ENCODE data around the gene LCN1. TPM values are rescaled to one million over a fixed set of nuclear protein-coding genes. Genes with fewer than 3 reads are reported as not detected.

LCN1 gene
- total and polyA plus RNA-seq, 2 of the 4 experiments (the other 2 are of a cell fraction): not detected

- no peak for TF ChIP-seq RFX5 (IDR thresholded peaks at IDR 0.05; ENCODE audit: low read depth, low read length)
- no peak for TF ChIP-seq MAZ (IDR thresholded peaks at IDR 0.05; ENCODE audit: borderline replicate concordance, low read depth, low read length)
- TF ChIP-seq CEBPB (IDR thresholded peaks at IDR 0.05; ENCODE audit: low read depth, low read length): no peak
- no peak for TF ChIP-seq USF2 (IDR thresholded peaks at IDR 0.05; ENCODE audit: low read depth, low read length)
- no peak for TF ChIP-seq CHD1 (IDR thresholded peaks at IDR 0.05; ENCODE audit: low read depth, low read length)
- no peak for TF ChIP-seq FOS (IDR thresholded peaks at IDR 0.05; ENCODE audit: low read depth, low read length)
- TF ChIP-seq MAFK (IDR thresholded peaks at IDR 0.05; ENCODE audit: low read depth, low read length): no peak
- TF ChIP-seq RCOR1 (IDR thresholded peaks at IDR 0.05; ENCODE audit: insufficient replicate concordance, low read length): no peak
- no peak for TF ChIP-seq SMC3 (IDR thresholded peaks at IDR 0.05; ENCODE audit: low read depth, low read length)
- no peak for TF ChIP-seq CTCF (conservative IDR thresholded peaks at IDR 0.05; ENCODE audit: low read depth, low read length)
- intact Hi-C loops (cut with micrococcal nuclease) (no loop called here), dilution Hi-C loops (cut with HindIII; ENCODE audit: low sequenced_read_pairs, unreplicated experiment) (no loop called here), in situ Hi-C loops (cut with MboI; ENCODE audit: low sequenced_read_pairs) (no loop called here)
- Histone ChIP-seq H2AK9ac (replicated peaks; ENCODE audit: low read depth, low read length, poor library complexity) (no peak overlapping the region), H3K36me3 (ENCODE audit: control insufficient read depth, insufficient read depth, low read length) (no peaks in the 10 kb centered on the region), H3K4ac (ENCODE audit: low read depth, low read length) (no peak overlapping the region), H3K23ac (ENCODE audit: low read depth, low read length) (no peak overlapping the region), H3K27me3 (ENCODE audit: control insufficient read depth, insufficient read depth, low read length) (no peaks in the 10 kb centered on the region; the same call in none of the 2 replicates), H4K20me1 (ENCODE audit: insufficient read depth, low read length) (no peaks in the 10 kb centered on the region), H3K9ac (ENCODE audit: low read depth, low read length) (no peak overlapping the region), H2AK5ac (ENCODE audit: low read depth, low read length) (no peak overlapping the region), H2AFZ (replicated peaks; ENCODE audit: low read length, poor library complexity) (no peak overlapping the region), H3K27ac (ENCODE audit: insufficient read depth, low read length) (no peak overlapping the region), H2BK15ac (ENCODE audit: low read depth, low read length) (no peak overlapping the region), H4K5ac (ENCODE audit: low read depth, low read length) (no peak overlapping the region), H4K8ac (ENCODE audit: low read depth in 2 of 2, low read length in 2 of 2) (no peak overlapping the region), H2BK120ac (ENCODE audit: low read depth, low read length) (no peak overlapping the region), H3K14ac (replicated peaks; ENCODE audit: low read depth, low read length) (no peak overlapping the region), H3K4me3 (ENCODE audit: insufficient read depth, low read depth, low read length) (no peak overlapping the region), H3K4me2 (ENCODE audit: low read depth, low read length) (no peak overlapping the region), H3K56ac (ENCODE audit: extremely low read depth, insufficient read depth, low read length) (no peak overlapping the region), H2BK20ac (ENCODE audit: low read depth, low read length) (no peak overlapping the region), H3K9me3 (ENCODE audit: control insufficient read depth, insufficient read depth, low read length) (no peaks in the 10 kb centered on the region), H3K18ac (ENCODE audit: low read depth, low read length) (no peak overlapping the region), H4K91ac (ENCODE audit: insufficient read depth, low read depth, low read length) (no peak overlapping the region), H3K79me1 (ENCODE audit: low read depth in 1 of 2, low read length in 2 of 2) (no peaks in the 10 kb centered on the region), H3K9me1 (ENCODE audit: insufficient read depth, low read length) (no peaks in the 10 kb centered on the region), H3K4me1 (ENCODE audit: control insufficient read depth, insufficient read depth, low read length) (no peaks in the 10 kb centered on the region), H2BK5ac (ENCODE audit: low read depth, low read length, poor library complexity, severe bottlenecking) (no peak overlapping the region)
- ATAC-seq (ENCODE audit: low read depth) (no peak), DNase-seq (no peak)
- BruUV-seq (replicated peaks): no TSS peak
- ChIA-PET POLR2A (ENCODE audit: unreplicated experiment) (no interaction called here), CTCF (no interaction called here)
- WGBS, 2 experiments (ENCODE audit: extremely low coverage in 2 of 2, insufficient read length in 1 of 2): 43% methylated on average over 6 of the region's 21 CpGs; no CpG with 5 or more reads in 1 of the 2 experiments
Observed at GRCh38 chr9:135523521-135524129, 2.4 kb downstream of the LCN1 start.

All from IMR-90 (cell line).